GM10248 (cell line): ENCODE data around the gene SIX1.

Experiments
- CTCF ChIA-PET: fragments of 300-600 bp; sonication (Branson Sonifier 250); formaldehyde crosslinking; extraction: SDS; loops from one replicate; lab custom pipeline; 2021; ENCODE audit warnings: antibody characterized with exemption; lab: Yijun Ruan, JAX
- POLR2A ChIA-PET: fragments of 350-650 bp; sonication (Branson Sonifier 250); formaldehyde crosslinking; extraction: SDS; loops from one replicate; lab custom pipeline; 2020; ENCODE audit warnings: antibody characterized with exemption; lab: Yijun Ruan, JAX
- DNase-seq: peaks from one replicate; pipeline ENCODE4 v3.0.0; 2012; ENCODE audit errors: extremely low spot score
- CTCF ChIP-seq: IDR thresholded peaks from 2 replicates; pipeline ENCODE4 v1.5.1; 2012; ENCODE audit warnings: mild to moderate bottlenecking, low read depth; ENCODE audit errors: extremely low read depth, missing control alignments, control extremely low read depth

Gene SIX1

GRCh38 chr14:60680511-60680910 lies 31.2 kb upstream of the SIX1 start:
- POLR2A ChIA-PET: no interaction called here
- DNase-seq: no peak
- no peak for TF ChIP-seq CTCF
- CTCF ChIA-PET: interaction anchor here (1.2 to 4.0 kb wide), 3 partner anchors 12 to 572 kb away, joined by 3 to 13 read pairs (median 3); no protein-coding TSS in a partner anchor

- CTCF ChIA-PET: interaction anchor here (1.3 to 4.0 kb wide), 2 partner anchors 13 to 573 kb away, joined by 3 to 13 read pairs; no protein-coding TSS in a partner anchor
- POLR2A ChIA-PET: no interaction called here
- DNase-seq: no peak
- TF ChIP-seq CTCF: no peak
Measured at GRCh38 chr14:60679566-60680258, 30.4 kb upstream of the SIX1 start.

GRCh38 chr14:60677701-60678100 lies 28.4 kb upstream of the SIX1 start:
- no peak for DNase-seq
- ChIA-PET POLR2A (no interaction called here), CTCF (interaction anchor here (0.8 kb wide), 1 partner anchor 21 kb away, joined by 3 read pairs; no protein-coding TSS in a partner anchor)
- TF ChIP-seq CTCF: no peak

- DNase-seq: no peak
- ChIA-PET CTCF (no interaction called here), POLR2A (no interaction called here)
- no peak for TF ChIP-seq CTCF
Measured at GRCh38 chr14:60670989-60671388, 21.7 kb upstream of the SIX1 start.

- DNase-seq: no peak
- POLR2A ChIA-PET: no interaction called here
- no peak for TF ChIP-seq CTCF
- CTCF ChIA-PET: no interaction called here
Measured at GRCh38 chr14:60668431-60669112, 19.3 kb upstream of the SIX1 start.

- no peak for DNase-seq
- POLR2A ChIA-PET: interaction anchor here (0.6 kb wide), 1 partner anchor 653 kb away, joined by 4 read pairs; no protein-coding TSS in a partner anchor
- CTCF ChIA-PET: interaction anchor here (1.1 to 1.9 kb wide), 3 partner anchors 10 to 30 kb away, joined by 3 to 4 read pairs (median 4); no protein-coding TSS in a partner anchor
- no peak for TF ChIP-seq CTCF
Measured at GRCh38 chr14:60665177-60665550, 15.9 kb upstream of the SIX1 start.
